WTC11 (cell line): ENCODE results near the gene TGM1. TPM values are rescaled to one million over a fixed set of nuclear protein-coding genes. Genes with fewer than 3 reads are reported as not detected.

Experiments used
- ATAC-seq: fragments of 200-7000 bp; cut with Tn5 transposase; 2 replicates; pipeline ENCODE4 v1.10.0; 2021; ENCODE audit warnings: mild to moderate bottlenecking, moderate library complexity
- CTCF ChIA-PET: fragments of 300-600 bp; sonication (Branson Sonifier 250); formaldehyde crosslinking; loops from one replicate; lab custom pipeline; 2021; ENCODE audit warnings: antibody characterized with exemption; lab: Charles Lee
- POLR2A ChIA-PET: fragments of 350-600 bp; sonication (Branson Sonifier 250); formaldehyde crosslinking; loops from one replicate; lab custom pipeline; 2021; ENCODE audit warnings: antibody characterized with exemption; lab: Charles Lee
- DNase-seq: peaks from one replicate; pipeline ENCODE4 v3.0.0; 2021; ENCODE audit warnings: low spot score
- H3K27ac Mint-ChIP-seq: 2 replicates; pipeline ENCODE4 v1.8.0; 2021; ENCODE audit warnings: mixed read lengths
- H3K27me3 Mint-ChIP-seq: 2 replicates; pipeline ENCODE4 v1.8.0; 2021; ENCODE audit warnings: low read depth, mild to moderate bottlenecking, moderate library complexity, mixed read lengths
- H3K36me3 Mint-ChIP-seq: 2 replicates; pipeline ENCODE4 v1.8.0; 2021; ENCODE audit warnings: mixed read lengths
- H3K4me1 Mint-ChIP-seq: 2 replicates; pipeline ENCODE4 v1.8.0; 2022; ENCODE audit warnings: mixed read lengths
- H3K4me3 Mint-ChIP-seq: 2 replicates; pipeline ENCODE4 v1.8.0; 2021; ENCODE audit warnings: mild to moderate bottlenecking, moderate library complexity, mixed read lengths
- H3K9me3 Mint-ChIP-seq: 2 replicates; pipeline ENCODE4 v1.8.0; 2021; ENCODE audit warnings: mixed read lengths
- CREB1 ChIP-seq: sonication (generic); formaldehyde crosslinking; IDR thresholded peaks from 2 replicates; pipeline ENCODE4 v1.8.0; 2023; ENCODE audit warnings: mild to moderate bottlenecking, missing genetic modification reagents
- FOXK1 ChIP-seq: sonication (generic); formaldehyde crosslinking; IDR thresholded peaks from 2 replicates; pipeline ENCODE4 v1.8.0; 2022; ENCODE audit warnings: mild to moderate bottlenecking, moderate library complexity, missing genetic modification reagents
- IRF2 ChIP-seq: sonication (generic); formaldehyde crosslinking; IDR thresholded peaks from 2 replicates; pipeline ENCODE4 v1.8.0; 2022; ENCODE audit warnings: low read depth, missing genetic modification reagents, borderline replicate concordance
- MYBL2 ChIP-seq: sonication (generic); formaldehyde crosslinking; IDR thresholded peaks from 2 replicates; pipeline ENCODE4 v1.8.1; 2023; ENCODE audit warnings: mild to moderate bottlenecking, moderate library complexity, missing genetic modification reagents
- NFYB ChIP-seq: sonication (generic); formaldehyde crosslinking; conservative IDR thresholded peaks from 2 replicates; pipeline ENCODE4 v1.8.0; 2022; ENCODE audit warnings: low read depth, missing genetic modification reagents
- PRRX2 ChIP-seq: fragments of 250-450 bp; sonication (Bioruptor Pico); IDR thresholded peaks from 2 replicates; pipeline ENCODE4 v1.8.0; 2021; ENCODE audit warnings: mild to moderate bottlenecking
- ZNF219 ChIP-seq: sonication (generic); formaldehyde crosslinking; IDR thresholded peaks from 2 replicates; pipeline ENCODE4 v1.8.0; 2023; ENCODE audit warnings: missing genetic modification reagents, mild to moderate bottlenecking, borderline replicate concordance
- ZNF671 ChIP-seq: fragments of 250-450 bp; sonication (Bioruptor Pico); IDR thresholded peaks from 2 replicates; pipeline ENCODE4 v1.8.0; 2021; ENCODE audit warnings: mild to moderate bottlenecking
- total RNA-seq: library from RNA; stranded (reverse); gene quantifications from 3 replicates; pipeline ENCODE4 v1.2.3, GENCODE V29; 2021
- TF ChIP-seq, protein P1 (sequence below): sonication (generic); formaldehyde crosslinking; conservative IDR thresholded peaks from 2 replicates; pipeline ENCODE4 v1.8.1; 2022; ENCODE audit warnings: mild to moderate bottlenecking, missing genetic modification reagents
- TF ChIP-seq, protein P2 (sequence below): sonication (generic); formaldehyde crosslinking; IDR thresholded peaks from 2 replicates; pipeline ENCODE4 v1.8.1; 2022; ENCODE audit warnings: low read depth, mild to moderate bottlenecking, moderate library complexity, missing genetic modification reagents, borderline replicate concordance
- TF ChIP-seq, protein P3 (sequence below): sonication (generic); formaldehyde crosslinking; IDR thresholded peaks from 2 replicates; pipeline ENCODE4 v1.8.0; 2023; ENCODE audit warnings: missing genetic modification reagents
- TF ChIP-seq, protein P4 (sequence below): sonication (generic); formaldehyde crosslinking; IDR thresholded peaks from 2 replicates; pipeline ENCODE4 v1.8.1; 2023; ENCODE audit warnings: mild to moderate bottlenecking, missing genetic modification reagents, borderline replicate concordance
- TF ChIP-seq, protein P5 (sequence below): sonication (generic); formaldehyde crosslinking; IDR thresholded peaks from 2 replicates; pipeline ENCODE4 v1.8.1; 2023; ENCODE audit warnings: mild to moderate bottlenecking, missing genetic modification reagents
- TF ChIP-seq, protein P6 (sequence below): sonication (generic); formaldehyde crosslinking; IDR thresholded peaks from 2 replicates; pipeline ENCODE4 v1.8.1; 2022; ENCODE audit warnings: low read depth, missing genetic modification reagents, borderline replicate concordance

TGM1 gene
- total RNA-seq, 1 experiment from 2014 or later: 5.2 TPM

DNA sequence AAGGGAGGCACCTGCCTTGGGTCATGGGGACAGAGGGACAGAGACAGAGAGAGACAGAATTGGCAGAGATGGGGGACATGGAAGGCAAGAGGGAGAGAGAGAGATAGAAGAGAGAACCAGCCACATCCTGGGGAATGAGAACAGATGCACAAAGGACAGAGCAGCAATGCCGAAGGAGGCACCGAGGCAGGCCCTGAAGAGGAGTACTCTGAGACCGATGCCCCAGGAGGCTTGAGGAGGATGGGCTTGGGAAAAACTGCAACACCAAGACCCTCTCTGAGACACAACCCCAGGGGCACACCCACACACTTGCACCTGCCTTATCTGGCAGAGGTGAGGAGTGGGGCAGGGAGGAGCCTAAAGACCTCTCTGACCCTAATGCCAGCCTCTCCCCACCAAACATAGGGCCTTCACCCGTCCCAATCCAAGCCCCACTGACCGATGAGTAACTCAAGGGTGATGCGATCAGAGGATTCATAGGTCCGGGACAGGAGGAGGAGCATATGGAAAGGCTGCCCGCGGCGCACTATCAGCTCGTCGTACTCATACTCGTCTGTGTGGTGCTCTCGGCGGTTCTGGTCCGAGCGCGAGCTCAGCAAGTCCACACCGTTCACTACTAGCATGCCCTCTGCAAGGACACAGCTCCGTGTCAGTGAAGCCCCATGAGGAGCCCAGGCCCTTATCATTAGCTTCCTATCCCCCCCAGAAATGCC is 1.6 kb downstream of the TGM1 start:
- Mint-ChIP-seq H3K27ac (no peak overlapping the region), H3K4me1 (no peaks in the 10 kb centered on the region), H3K36me3 (no peaks in the 10 kb centered on the region), H3K27me3 (no peaks in the 10 kb centered on the region), H3K4me3 (no peak overlapping the region), H3K9me3 (no peaks in the 10 kb centered on the region)
- TF ChIP-seq, protein P1, sequence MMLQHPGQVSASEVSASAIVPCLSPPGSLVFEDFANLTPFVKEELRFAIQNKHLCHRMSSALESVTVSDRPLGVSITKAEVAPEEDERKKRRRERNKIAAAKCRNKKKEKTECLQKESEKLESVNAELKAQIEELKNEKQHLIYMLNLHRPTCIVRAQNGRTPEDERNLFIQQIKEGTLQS (CRISPR knock-in tag): no peak
- TF ChIP-seq PRRX2 (no peak), MYBL2 (CRISPR knock-in tag) (no peak)
- TF ChIP-seq, protein P2, sequence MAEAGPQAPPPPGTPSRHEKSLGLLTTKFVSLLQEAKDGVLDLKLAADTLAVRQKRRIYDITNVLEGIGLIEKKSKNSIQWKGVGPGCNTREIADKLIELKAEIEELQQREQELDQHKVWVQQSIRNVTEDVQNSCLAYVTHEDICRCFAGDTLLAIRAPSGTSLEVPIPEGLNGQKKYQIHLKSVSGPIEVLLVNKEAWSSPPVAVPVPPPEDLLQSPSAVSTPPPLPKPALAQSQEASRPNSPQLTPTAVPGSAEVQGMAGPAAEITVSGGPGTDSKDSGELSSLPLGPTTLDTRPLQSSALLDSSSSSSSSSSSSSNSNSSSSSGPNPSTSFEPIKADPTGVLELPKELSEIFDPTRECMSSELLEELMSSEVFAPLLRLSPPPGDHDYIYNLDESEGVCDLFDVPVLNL (CRISPR knock-in tag): no peak
- TF ChIP-seq, protein P3, sequence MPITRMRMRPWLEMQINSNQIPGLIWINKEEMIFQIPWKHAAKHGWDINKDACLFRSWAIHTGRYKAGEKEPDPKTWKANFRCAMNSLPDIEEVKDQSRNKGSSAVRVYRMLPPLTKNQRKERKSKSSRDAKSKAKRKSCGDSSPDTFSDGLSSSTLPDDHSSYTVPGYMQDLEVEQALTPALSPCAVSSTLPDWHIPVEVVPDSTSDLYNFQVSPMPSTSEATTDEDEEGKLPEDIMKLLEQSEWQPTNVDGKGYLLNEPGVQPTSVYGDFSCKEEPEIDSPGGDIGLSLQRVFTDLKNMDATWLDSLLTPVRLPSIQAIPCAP (CRISPR knock-in tag): no peak
- TF ChIP-seq, protein P4, sequence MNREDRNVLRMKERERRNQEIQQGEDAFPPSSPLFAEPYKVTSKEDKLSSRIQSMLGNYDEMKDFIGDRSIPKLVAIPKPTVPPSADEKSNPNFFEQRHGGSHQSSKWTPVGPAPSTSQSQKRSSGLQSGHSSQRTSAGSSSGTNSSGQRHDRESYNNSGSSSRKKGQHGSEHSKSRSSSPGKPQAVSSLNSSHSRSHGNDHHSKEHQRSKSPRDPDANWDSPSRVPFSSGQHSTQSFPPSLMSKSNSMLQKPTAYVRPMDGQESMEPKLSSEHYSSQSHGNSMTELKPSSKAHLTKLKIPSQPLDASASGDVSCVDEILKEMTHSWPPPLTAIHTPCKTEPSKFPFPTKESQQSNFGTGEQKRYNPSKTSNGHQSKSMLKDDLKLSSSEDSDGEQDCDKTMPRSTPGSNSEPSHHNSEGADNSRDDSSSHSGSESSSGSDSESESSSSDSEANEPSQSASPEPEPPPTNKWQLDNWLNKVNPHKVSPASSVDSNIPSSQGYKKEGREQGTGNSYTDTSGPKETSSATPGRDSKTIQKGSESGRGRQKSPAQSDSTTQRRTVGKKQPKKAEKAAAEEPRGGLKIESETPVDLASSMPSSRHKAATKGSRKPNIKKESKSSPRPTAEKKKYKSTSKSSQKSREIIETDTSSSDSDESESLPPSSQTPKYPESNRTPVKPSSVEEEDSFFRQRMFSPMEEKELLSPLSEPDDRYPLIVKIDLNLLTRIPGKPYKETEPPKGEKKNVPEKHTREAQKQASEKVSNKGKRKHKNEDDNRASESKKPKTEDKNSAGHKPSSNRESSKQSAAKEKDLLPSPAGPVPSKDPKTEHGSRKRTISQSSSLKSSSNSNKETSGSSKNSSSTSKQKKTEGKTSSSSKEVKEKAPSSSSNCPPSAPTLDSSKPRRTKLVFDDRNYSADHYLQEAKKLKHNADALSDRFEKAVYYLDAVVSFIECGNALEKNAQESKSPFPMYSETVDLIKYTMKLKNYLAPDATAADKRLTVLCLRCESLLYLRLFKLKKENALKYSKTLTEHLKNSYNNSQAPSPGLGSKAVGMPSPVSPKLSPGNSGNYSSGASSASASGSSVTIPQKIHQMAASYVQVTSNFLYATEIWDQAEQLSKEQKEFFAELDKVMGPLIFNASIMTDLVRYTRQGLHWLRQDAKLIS (CRISPR knock-in tag): no peak
- ChIA-PET POLR2A (no interaction called here), CTCF (interaction anchor here (0.6 to 2.6 kb wide), 4 partner anchors 18 to 139 kb away, joined by 3 to 17 read pairs (median 4); partner anchors contain the start of gene TINF2)
- DNase-seq (no peak), ATAC-seq (no peak)

DNA sequence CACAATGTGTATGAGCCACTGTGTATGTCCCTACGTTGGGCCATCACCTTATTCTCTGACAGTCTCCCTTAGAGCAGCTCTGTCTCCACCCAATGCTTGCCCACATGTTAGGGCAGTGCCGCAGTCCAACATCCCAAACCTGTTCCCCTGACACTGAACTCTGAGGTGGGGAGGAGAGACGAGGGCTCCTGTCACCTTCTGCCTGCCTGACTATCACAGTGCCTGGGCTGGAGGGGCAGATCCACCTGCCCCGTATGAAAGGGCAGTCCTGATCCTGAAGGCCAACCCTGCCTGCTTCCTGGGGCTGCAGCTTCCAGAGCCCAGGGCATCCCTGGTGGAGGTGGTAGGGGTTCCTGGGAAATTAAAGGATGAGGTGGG is 2.2 kb downstream of the TGM1 start:
- ChIA-PET CTCF (interaction anchor here (1.6 kb wide), 1 partner anchor 18 kb away, joined by 5 read pairs; the partner anchor contains the start of gene TINF2), POLR2A (no interaction called here)
- no peak for ATAC-seq
- TF ChIP-seq, protein P1 (CRISPR knock-in tag): no peak
- TF ChIP-seq, protein P5, sequence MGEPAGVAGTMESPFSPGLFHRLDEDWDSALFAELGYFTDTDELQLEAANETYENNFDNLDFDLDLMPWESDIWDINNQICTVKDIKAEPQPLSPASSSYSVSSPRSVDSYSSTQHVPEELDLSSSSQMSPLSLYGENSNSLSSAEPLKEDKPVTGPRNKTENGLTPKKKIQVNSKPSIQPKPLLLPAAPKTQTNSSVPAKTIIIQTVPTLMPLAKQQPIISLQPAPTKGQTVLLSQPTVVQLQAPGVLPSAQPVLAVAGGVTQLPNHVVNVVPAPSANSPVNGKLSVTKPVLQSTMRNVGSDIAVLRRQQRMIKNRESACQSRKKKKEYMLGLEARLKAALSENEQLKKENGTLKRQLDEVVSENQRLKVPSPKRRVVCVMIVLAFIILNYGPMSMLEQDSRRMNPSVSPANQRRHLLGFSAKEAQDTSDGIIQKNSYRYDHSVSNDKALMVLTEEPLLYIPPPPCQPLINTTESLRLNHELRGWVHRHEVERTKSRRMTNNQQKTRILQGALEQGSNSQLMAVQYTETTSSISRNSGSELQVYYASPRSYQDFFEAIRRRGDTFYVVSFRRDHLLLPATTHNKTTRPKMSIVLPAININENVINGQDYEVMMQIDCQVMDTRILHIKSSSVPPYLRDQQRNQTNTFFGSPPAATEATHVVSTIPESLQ (CRISPR knock-in tag): no peak
- TF ChIP-seq, protein P6, sequence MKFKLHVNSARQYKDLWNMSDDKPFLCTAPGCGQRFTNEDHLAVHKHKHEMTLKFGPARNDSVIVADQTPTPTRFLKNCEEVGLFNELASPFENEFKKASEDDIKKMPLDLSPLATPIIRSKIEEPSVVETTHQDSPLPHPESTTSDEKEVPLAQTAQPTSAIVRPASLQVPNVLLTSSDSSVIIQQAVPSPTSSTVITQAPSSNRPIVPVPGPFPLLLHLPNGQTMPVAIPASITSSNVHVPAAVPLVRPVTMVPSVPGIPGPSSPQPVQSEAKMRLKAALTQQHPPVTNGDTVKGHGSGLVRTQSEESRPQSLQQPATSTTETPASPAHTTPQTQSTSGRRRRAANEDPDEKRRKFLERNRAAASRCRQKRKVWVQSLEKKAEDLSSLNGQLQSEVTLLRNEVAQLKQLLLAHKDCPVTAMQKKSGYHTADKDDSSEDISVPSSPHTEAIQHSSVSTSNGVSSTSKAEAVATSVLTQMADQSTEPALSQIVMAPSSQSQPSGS (CRISPR knock-in tag): no peak
- TF ChIP-seq FOXK1 (CRISPR knock-in tag): no peak
- no peak for TF ChIP-seq ZNF219
- TF ChIP-seq IRF2: no peak
- TF ChIP-seq CREB1: no peak
- TF ChIP-seq ZNF671 (CRISPR knock-in tag): no peak
- no peak for TF ChIP-seq NFYB (CRISPR knock-in tag)
- Mint-ChIP-seq H3K4me1 (no peaks in the 10 kb centered on the region), H3K36me3 (no peaks in the 10 kb centered on the region), H3K9me3 (no peaks in the 10 kb centered on the region), H3K27me3 (no peaks in the 10 kb centered on the region), H3K27ac (no peak overlapping the region), H3K4me3 (no peak overlapping the region)
- no peak for DNase-seq
